H9 (cell line): ENCODE results near the gene ACTC1. TPM values are rescaled to one million over a fixed set of nuclear protein-coding genes. Genes with fewer than 3 reads are reported as not detected.

Experiments
- DNase-seq: peaks from one replicate; pipeline ENCODE4 v3.0.0-alpha.2; 2017
- H2AFZ ChIP-seq: one replicate; pipeline ENCODE4 v1.6.1; 2013; ENCODE audit warnings: mild to moderate bottlenecking, low read length, control low read depth, moderate library complexity
- H2AK5ac ChIP-seq: 2 replicates; pipeline ENCODE4 v1.6.1; 2013; ENCODE audit warnings: low read length, control low read depth, mixed read lengths; ENCODE audit not compliant: insufficient read length
- H2BK120ac ChIP-seq: one replicate; pipeline ENCODE4 v1.6.1; 2013; ENCODE audit warnings: low read depth, mild to moderate bottlenecking, low read length, control low read depth, inconsistent platforms; ENCODE audit not compliant: poor library complexity, severe bottlenecking
- H2BK12ac ChIP-seq: 2 replicates; pipeline ENCODE4 v1.6.1; 2013; ENCODE audit warnings: low read length, control low read depth, mixed read lengths, low read depth; ENCODE audit not compliant: insufficient read length
- H2BK15ac ChIP-seq: 2 replicates; pipeline ENCODE4 v1.6.1; 2013; ENCODE audit warnings: low read depth, low read length, control low read depth
- H2BK20ac ChIP-seq: one replicate; pipeline ENCODE4 v1.6.1; 2013; ENCODE audit warnings: low read depth, mild to moderate bottlenecking, low read length, control low read depth, inconsistent platforms; ENCODE audit not compliant: poor library complexity, severe bottlenecking
- H2BK5ac ChIP-seq: 2 replicates; pipeline ENCODE4 v1.6.1; 2013; ENCODE audit warnings: low read length, control low read depth, mixed read lengths; ENCODE audit not compliant: insufficient read length
- H3K14ac ChIP-seq: 2 replicates; pipeline ENCODE4 v1.6.1; 2013; ENCODE audit warnings: low read length, control low read depth; ENCODE audit not compliant: insufficient read depth
- H3K18ac ChIP-seq: 2 replicates; pipeline ENCODE4 v1.6.1; 2013; ENCODE audit warnings: low read depth, mild to moderate bottlenecking, mixed read lengths, low read length, control low read depth; ENCODE audit not compliant: insufficient read length
- H3K23ac ChIP-seq: 2 replicates; pipeline ENCODE4 v1.6.1; 2013; ENCODE audit warnings: low read length, control low read depth, mixed read lengths, low read depth; ENCODE audit not compliant: insufficient read length
- H3K23me2 ChIP-seq: 2 replicates; pipeline ENCODE4 v1.6.1; 2013; ENCODE audit warnings: low read depth, mild to moderate bottlenecking, mixed read lengths, low read length, control low read depth; ENCODE audit not compliant: insufficient read length, poor library complexity, severe bottlenecking
- H3K27ac ChIP-seq: 2 replicates; pipeline ENCODE4 v1.5.1; 2013; ENCODE audit warnings: low read length, control low read depth, mixed read lengths, low read depth; ENCODE audit not compliant: insufficient read length
- H3K27me3 ChIP-seq: 2 replicates; pipeline ENCODE4 v1.6.1; 2013; ENCODE audit warnings: low read length, control low read depth, inconsistent platforms; ENCODE audit not compliant: insufficient read depth
- H3K4ac ChIP-seq: 2 replicates; pipeline ENCODE4 v1.6.1; 2013; ENCODE audit warnings: low read depth, mild to moderate bottlenecking, control low read depth, inconsistent platforms, low read length, moderate library complexity
- H3K4me1 ChIP-seq: 2 replicates; pipeline ENCODE4 v1.6.1; 2013; ENCODE audit warnings: low read length, control low read depth, inconsistent platforms; ENCODE audit not compliant: insufficient read depth
- H3K4me2 ChIP-seq: 2 replicates; pipeline ENCODE4 v1.6.1; 2013; ENCODE audit warnings: low read length, control low read depth, mixed read lengths; ENCODE audit not compliant: insufficient read length, insufficient read depth
- H3K56ac ChIP-seq: 2 replicates; pipeline ENCODE4 v1.6.1; 2013; ENCODE audit warnings: low read depth, mild to moderate bottlenecking, mixed read lengths, low read length, control low read depth; ENCODE audit not compliant: insufficient read length
- H3K79me1 ChIP-seq: 2 replicates; pipeline ENCODE4 v1.6.1; 2013; ENCODE audit warnings: low read depth, mild to moderate bottlenecking, moderate library complexity, low read length, control low read depth, inconsistent platforms; ENCODE audit not compliant: insufficient read depth, poor library complexity, severe bottlenecking
- H3K79me2 ChIP-seq: 2 replicates; pipeline ENCODE4 v1.6.1; 2013; ENCODE audit warnings: low read length, control low read depth, inconsistent platforms; ENCODE audit not compliant: insufficient read depth
- H3K9ac ChIP-seq: 2 replicates; pipeline ENCODE4 v1.6.1; 2013; ENCODE audit warnings: low read length, control low read depth, mixed read lengths; ENCODE audit not compliant: insufficient read length; ENCODE audit errors: extremely low read depth
- H3K9me3 ChIP-seq: one replicate; pipeline ENCODE4 v1.6.1; 2013; ENCODE audit warnings: low read depth, low read length, inconsistent platforms; ENCODE audit not compliant: control insufficient read depth
- H3T11ph ChIP-seq: one replicate; pipeline ENCODE4 v1.6.1; 2013; ENCODE audit warnings: mild to moderate bottlenecking, low read length, control low read depth, inconsistent platforms
- H4K20me1 ChIP-seq: one replicate; pipeline ENCODE4 v1.6.1; 2013; ENCODE audit not compliant: control insufficient read depth, insufficient read length, insufficient read depth
- H4K5ac ChIP-seq: 2 replicates; pipeline ENCODE4 v1.6.1; 2013; ENCODE audit warnings: low read depth, mild to moderate bottlenecking, mixed read lengths, low read length, control low read depth; ENCODE audit not compliant: insufficient read length
- H4K8ac ChIP-seq: replicated peaks from 2 replicates; pipeline ENCODE4 v1.6.1; 2013; ENCODE audit warnings: low read length, control low read depth, mixed read lengths, low read depth; ENCODE audit not compliant: insufficient read length
- H4K91ac ChIP-seq: 2 replicates; pipeline ENCODE4 v1.6.1; 2013; ENCODE audit warnings: low read depth, mild to moderate bottlenecking, moderate library complexity, mixed read lengths, low read length, control low read depth; ENCODE audit not compliant: insufficient read length
- H3K27ac Mint-ChIP-seq, 3 experiments: 2 replicates in 2 of 3; 3 replicates in 1 of 3; pipeline ENCODE4 v1.8.0; 2020 to 2021; ENCODE audit warnings: mixed read lengths in 3 of 3, mild to moderate bottlenecking in 1 of 3, moderate library complexity in 1 of 3
- H3K27me3 Mint-ChIP-seq: 2 replicates; pipeline ENCODE4 v1.8.0; 2021; ENCODE audit warnings: low read depth, mild to moderate bottlenecking, moderate library complexity, mixed read lengths
- H3K36me3 Mint-ChIP-seq, 3 experiments: 2 replicates in 2 of 3; 3 replicates in 1 of 3; pipeline ENCODE4 v1.8.0; 2020 to 2021; ENCODE audit warnings: low read depth in 3 of 3, mixed read lengths in 3 of 3; ENCODE audit not compliant: insufficient read depth in 1 of 3
- H3K4me1 Mint-ChIP-seq, 2 experiments: 2 replicates each; pipeline ENCODE4 v1.8.0; 2020; ENCODE audit warnings: mixed read lengths in 2 of 2
- H3K4me3 Mint-ChIP-seq, 2 experiments: 2 replicates in 1 of 2; 3 replicates in 1 of 2; pipeline ENCODE4 v1.8.0; 2020 to 2021; ENCODE audit warnings: mild to moderate bottlenecking in 2 of 2, mixed read lengths in 2 of 2, moderate library complexity in 1 of 2
- H3K9me3 Mint-ChIP-seq, 2 experiments: 2 replicates in 1 of 2; 3 replicates in 1 of 2; pipeline ENCODE4 v1.8.0; 2020; ENCODE audit warnings: mild to moderate bottlenecking in 2 of 2, mixed read lengths in 2 of 2, moderate library complexity in 1 of 2
- WGBS: extraction: QIAGEN DNeasy Blood & Tissue Kit; methylation state at CpG from one replicate; pipeline ENCODE4 v1.1.7; 2013; ENCODE audit warnings: missing lambda C conversion rate, low lambda C conversion rate, mixed read lengths; ENCODE audit not compliant: insufficient read length; ENCODE audit errors: extremely low coverage; 5-methylcytosine and 5-hydroxymethylcytosine counted together
- total RNA-seq: library from RNA; stranded (reverse); gene quantifications from 2 replicates; pipeline ENCODE4 v1.2.1, GENCODE V29; 2021
- TF ChIP-seq, protein P1 (sequence below): fragments of 200-600 bp; sonication (generic); conservative IDR thresholded peaks from 3 replicates; pipeline ENCODE4 v1.8.0; 2021; ENCODE audit warnings: antibody characterized with exemption, mild to moderate bottlenecking

Gene ACTC1
- total RNA-seq, 1 experiment from 2014 or later, result 52.2 TPM

GRCh38 chr15:34828145-34828911 is 33.0 kb upstream of the ACTC1 start:
- H3K4me1 ChIP-seq, result no peaks in the 10 kb centered on the region
- H3K27ac ChIP-seq, result no peak overlapping the region
- H3K4me3 Mint-ChIP-seq, result no peak overlapping the region
- no peak overlapping the region for H2BK12ac ChIP-seq
- no peaks in the 10 kb centered on the region for H3K23me2 ChIP-seq
- H3K27me3 ChIP-seq, result no peaks in the 10 kb centered on the region; the same call in 1 of the 2 replicates
- no peaks in the 10 kb centered on the region; the same call in 1 of the 2 replicates for H3K27me3 Mint-ChIP-seq
- H3K79me2 ChIP-seq, result no peaks in the 10 kb centered on the region
- no peak overlapping the region for H2AFZ ChIP-seq
- H2BK120ac ChIP-seq, result no peak overlapping the region
- H2BK20ac ChIP-seq, result no peak overlapping the region
- no peak overlapping the region for H3K27ac Mint-ChIP-seq
- no peaks in the 10 kb centered on the region for H4K20me1 ChIP-seq
- TF ChIP-seq, protein P1, sequence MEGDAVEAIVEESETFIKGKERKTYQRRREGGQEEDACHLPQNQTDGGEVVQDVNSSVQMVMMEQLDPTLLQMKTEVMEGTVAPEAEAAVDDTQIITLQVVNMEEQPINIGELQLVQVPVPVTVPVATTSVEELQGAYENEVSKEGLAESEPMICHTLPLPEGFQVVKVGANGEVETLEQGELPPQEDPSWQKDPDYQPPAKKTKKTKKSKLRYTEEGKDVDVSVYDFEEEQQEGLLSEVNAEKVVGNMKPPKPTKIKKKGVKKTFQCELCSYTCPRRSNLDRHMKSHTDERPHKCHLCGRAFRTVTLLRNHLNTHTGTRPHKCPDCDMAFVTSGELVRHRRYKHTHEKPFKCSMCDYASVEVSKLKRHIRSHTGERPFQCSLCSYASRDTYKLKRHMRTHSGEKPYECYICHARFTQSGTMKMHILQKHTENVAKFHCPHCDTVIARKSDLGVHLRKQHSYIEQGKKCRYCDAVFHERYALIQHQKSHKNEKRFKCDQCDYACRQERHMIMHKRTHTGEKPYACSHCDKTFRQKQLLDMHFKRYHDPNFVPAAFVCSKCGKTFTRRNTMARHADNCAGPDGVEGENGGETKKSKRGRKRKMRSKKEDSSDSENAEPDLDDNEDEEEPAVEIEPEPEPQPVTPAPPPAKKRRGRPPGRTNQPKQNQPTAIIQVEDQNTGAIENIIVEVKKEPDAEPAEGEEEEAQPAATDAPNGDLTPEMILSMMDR, result no peak
- no peak overlapping the region for H4K8ac ChIP-seq
- no peaks in the 10 kb centered on the region for H3K36me3 Mint-ChIP-seq
- H3K14ac ChIP-seq, result no peak overlapping the region
- no peaks in the 10 kb centered on the region for H3K9me3 ChIP-seq
- H3T11ph ChIP-seq, result no peak overlapping the region
- no peak for DNase-seq
- H3K4me1 Mint-ChIP-seq, result peaks cover 4 to 5% of the 10 kb centered on the region in 2 experiments; a peak in 1 of 4 replicates
- H3K9ac ChIP-seq, result no peak overlapping the region
- H4K5ac ChIP-seq, result no peak overlapping the region
- WGBS, result no CpG with 5 or more reads among the region's 5 CpGs
- no peak overlapping the region for H2AK5ac ChIP-seq
- H3K56ac ChIP-seq, result no peak overlapping the region
- H3K18ac ChIP-seq, result no peak overlapping the region
- peaks cover 0 to 2% of the 10 kb centered on the region in 2 experiments; a peak in 1 of 5 replicates for H3K9me3 Mint-ChIP-seq
- no peak overlapping the region for H2BK15ac ChIP-seq
- H3K79me1 ChIP-seq, result no peaks in the 10 kb centered on the region
- H2BK5ac ChIP-seq, result no peak overlapping the region
- no peak overlapping the region for H3K4ac ChIP-seq
- no peak overlapping the region for H3K4me2 ChIP-seq
- H4K91ac ChIP-seq, result no peak overlapping the region
- H3K23ac ChIP-seq, result no peak overlapping the region
